Measurements from ENCODE around the gene PROSER2.
A peak's percentile ranks its signal among the peaks of the same experiment; 100 is the strongest.

Gene PROSER2

GRCh38 chr10:11823122-11823988, at the start of gene PROSER2:
Gene PROSER2 (plus strand): TSS chr10:11823356. CDS start chr10:11852078, 28,722 bp downstream.
- peak; percentile 79 for DNase-seq (ENCODE audit: low spot score)

GRCh38 chr10:11773761-11774441, 49.3 kb upstream of the PROSER2 start:
- no peak for DNase-seq (ENCODE audit: low spot score)

- DNase-seq (ENCODE audit: low spot score): no peak
Observed at GRCh38 chr10:11775412-11775811, 47.7 kb upstream of the PROSER2 start.

GRCh38 chr10:11776080-11776479, 47.1 kb upstream of the PROSER2 start:
- DNase-seq (ENCODE audit: low spot score): no peak

- DNase-seq (ENCODE audit: low spot score): no peak
Observed at GRCh38 chr10:11781114-11781513, 42.0 kb upstream of the PROSER2 start.

GRCh38 chr10:11782793-11783557, 40.2 kb upstream of the PROSER2 start:
- DNase-seq (ENCODE audit: low spot score): peak; percentile 69

GRCh38 chr10:11783558-11783865, 39.6 kb upstream of the PROSER2 start:
- DNase-seq (ENCODE audit: low spot score): no peak

- DNase-seq (ENCODE audit: low spot score): no peak
Observed at GRCh38 chr10:11787374-11787773, 35.8 kb upstream of the PROSER2 start.

- no peak for DNase-seq (ENCODE audit: low spot score)
Observed at GRCh38 chr10:11787846-11788245, 35.3 kb upstream of the PROSER2 start.

GRCh38 chr10:11789306-11789705, 33.9 kb upstream of the PROSER2 start:
- no peak for DNase-seq (ENCODE audit: low spot score)

- no peak for DNase-seq (ENCODE audit: low spot score)
Observed at GRCh38 chr10:11789956-11790355, 33.2 kb upstream of the PROSER2 start.

- peak; percentile 91 for DNase-seq (ENCODE audit: low spot score)
Observed at GRCh38 chr10:11793762-11794479, 29.2 kb upstream of the PROSER2 start.

- DNase-seq (ENCODE audit: low spot score): peak; percentile 23
Observed at GRCh38 chr10:11794566-11794965, 28.6 kb upstream of the PROSER2 start.

- no peak for DNase-seq (ENCODE audit: low spot score)
Observed at GRCh38 chr10:11795101-11795920, 27.8 kb upstream of the PROSER2 start.

GRCh38 chr10:11796474-11796873, 26.7 kb upstream of the PROSER2 start:
- DNase-seq (ENCODE audit: low spot score): no peak

- no peak for DNase-seq (ENCODE audit: low spot score)
Observed at GRCh38 chr10:11797281-11797680, 25.9 kb upstream of the PROSER2 start.

- no peak for DNase-seq (ENCODE audit: low spot score)
Observed at GRCh38 chr10:11797847-11798633, 25.1 kb upstream of the PROSER2 start.

- no peak for DNase-seq (ENCODE audit: low spot score)
Observed at GRCh38 chr10:11798845-11799735, 24.1 kb upstream of the PROSER2 start.

GRCh38 chr10:11799736-11800080, 23.4 kb upstream of the PROSER2 start:
- DNase-seq (ENCODE audit: low spot score): no peak
